Activated CD4-positive, alpha-beta T cell treated with anti-CD3 and anti-CD28 coated beads for 1 hour (primary cell): ENCODE data around the gene TVP23C.

Experiments
- DNase-seq: peaks from one replicate; pipeline ENCODE4 v3.0.0-alpha.2; 2020

Gene TVP23C

DNA sequence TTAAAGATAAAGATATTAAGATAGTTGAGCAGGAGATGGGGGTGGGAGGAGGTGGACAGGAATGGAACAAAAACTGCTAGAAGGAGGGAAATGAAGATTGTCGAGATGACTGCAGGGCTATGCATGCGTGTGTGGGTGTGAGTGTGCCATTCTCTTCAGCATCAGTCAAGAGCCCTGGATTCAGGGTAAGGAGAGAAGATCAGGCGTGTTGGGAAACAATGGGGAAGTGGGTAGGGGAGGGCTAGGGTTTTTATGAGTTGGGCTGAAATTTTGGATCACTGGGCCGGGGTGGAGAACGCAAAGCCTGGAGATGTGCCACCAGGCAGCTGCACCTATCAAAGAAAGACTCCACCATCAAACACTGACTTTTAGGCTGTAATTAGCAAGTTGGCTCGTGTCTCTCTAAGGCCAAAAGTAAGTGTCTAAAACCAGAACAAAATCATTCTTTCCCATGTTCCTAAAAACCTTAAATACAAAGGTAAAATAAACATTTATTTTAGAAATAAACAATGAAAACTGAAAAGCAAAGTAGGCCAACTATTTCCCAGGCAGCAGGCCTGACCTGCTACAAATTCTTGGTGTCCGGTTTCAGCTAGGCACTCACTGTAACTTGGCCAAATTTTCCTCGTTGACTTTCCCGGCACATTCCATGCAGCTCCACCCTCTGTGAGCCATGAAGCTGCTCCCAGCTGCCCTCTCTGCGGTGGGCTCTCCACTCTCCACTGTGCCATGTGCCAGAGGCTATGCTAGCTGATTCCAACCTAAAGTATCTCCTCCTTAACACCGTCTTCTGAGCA, 100.1 kb downstream of the TVP23C start:
- DNase-seq: no peak

DNA sequence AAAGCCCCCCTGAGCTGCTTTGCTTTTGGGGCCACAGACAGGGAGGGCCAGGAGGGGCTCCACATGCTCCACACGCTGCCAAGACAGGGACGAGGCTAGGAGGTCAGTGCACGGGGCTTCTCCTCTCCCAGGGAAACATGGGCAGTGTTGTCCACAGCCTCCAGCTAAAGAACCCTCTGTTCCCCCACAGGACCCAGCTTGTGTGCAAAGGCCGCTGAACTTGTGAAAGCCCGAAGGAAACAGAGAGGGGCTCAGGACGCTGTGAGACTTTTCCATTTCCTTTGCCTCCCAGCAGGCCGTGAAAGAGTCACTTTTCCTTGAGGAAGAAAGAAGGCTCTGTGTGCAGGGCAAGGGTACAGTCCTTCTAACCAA, 105.6 kb downstream of the TVP23C start:
- no peak for DNase-seq

DNA sequence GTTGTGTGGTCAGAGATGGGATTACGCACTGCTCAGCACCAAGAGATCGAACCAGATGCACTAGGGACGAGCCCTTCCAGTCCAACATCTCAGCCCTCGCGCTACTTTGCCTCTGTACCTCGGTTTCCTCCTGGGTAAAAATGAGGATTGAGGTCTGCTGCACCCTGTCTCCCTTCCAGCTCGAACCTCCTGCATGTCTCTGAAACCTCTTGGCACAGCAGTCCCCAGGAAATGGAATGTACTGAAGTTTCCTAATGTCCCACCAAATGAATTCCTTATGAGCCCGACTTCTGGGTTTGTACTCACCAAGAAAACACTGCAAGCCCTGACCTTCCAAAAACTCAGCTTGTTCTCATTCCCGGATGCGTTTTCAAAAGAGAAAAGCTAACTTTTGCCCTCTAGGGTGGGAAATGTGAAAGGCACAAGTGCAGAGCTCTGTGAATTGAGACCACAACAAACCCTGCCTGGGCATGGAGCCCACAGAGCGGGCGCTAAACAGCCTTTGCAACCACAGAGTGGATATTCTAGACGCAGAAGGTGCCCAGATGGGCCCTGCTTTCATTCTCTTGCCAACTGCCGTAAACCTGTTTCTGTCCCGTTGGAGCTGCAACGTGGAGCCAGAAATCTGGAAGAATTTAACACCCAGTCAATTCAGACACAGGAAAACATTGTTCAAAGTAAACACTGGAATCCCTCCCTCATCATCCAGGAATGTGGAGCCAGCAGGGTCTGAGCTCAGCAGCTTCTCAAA, 106.1 kb downstream of the TVP23C start:
- DNase-seq: no peak

DNA sequence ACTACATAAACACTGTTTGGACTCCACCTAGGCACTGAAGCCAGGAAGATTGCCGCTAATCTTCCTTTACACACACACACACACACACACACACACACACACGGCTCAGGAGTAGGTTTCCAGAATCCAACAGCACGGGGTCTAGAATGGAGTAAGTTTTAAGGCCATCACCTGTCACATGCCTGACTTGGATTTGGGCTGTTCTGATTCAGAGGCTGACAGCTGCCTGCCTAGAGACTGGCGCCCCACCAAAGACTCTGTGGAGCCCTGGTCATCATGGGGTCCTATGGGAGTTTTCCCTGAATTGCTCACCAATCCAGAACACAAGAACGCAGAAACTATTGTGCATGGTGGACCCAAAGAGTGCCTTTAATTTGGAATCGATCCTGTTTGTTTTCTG, 106.8 kb downstream of the TVP23C start:
- no peak for DNase-seq

DNA sequence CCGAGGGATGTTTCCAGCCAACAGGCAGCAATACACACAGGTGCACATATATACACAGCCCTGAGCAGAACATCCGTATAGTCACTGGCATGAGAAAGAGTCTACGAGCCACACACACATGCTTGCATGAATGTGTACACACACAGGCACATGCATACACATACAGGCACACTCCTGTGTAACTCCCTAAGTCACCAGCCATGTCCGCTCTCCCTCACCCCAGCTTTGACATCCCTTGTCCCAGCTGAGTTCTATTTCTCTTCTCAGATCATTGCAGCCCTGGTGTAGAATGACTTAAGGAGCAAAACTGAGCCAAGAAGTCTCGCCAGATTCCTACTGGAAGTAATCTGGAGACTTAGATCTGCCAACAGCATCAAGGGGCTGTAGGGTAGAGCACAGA, 108.9 kb downstream of the TVP23C start:
- no peak for DNase-seq

DNA sequence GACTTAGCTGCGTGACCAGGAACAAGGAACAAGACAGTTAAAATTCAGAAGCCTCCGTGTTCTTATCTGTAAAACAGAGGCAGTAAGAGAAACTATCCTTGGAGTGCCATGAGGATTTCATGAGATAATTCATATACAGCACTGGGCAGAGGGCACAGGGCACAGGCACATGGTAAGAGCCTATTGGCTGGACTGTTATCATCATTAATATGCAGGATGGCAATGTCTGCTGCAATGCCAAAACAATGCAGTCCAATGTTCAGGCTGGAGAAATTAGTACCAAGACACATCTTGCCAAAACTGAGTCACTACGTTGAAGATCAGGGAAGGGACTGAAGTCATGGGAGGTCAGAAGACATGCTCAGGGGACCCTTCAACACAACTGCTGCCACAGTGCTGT, 109.5 kb downstream of the TVP23C start:
- DNase-seq: no peak

DNA sequence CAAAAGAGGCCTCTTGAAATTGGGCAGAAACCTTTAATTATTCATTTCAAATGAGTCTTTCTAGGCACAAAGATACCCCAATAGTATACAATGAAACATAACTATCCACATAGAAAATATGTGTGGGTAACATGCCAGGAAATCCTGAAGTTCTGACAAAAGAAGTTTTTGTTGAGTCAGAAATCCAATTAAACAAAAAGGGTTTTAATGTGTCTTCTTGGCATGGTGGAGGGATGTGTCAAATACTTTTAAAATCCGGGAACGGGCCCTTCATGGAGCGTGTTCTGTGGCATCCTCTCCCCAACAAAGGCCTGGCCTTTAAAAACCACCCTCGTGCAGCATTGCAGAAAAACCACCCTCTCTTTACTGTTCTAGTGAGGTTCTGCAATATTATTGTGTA, 110.0 kb downstream of the TVP23C start:
- no peak for DNase-seq

DNA sequence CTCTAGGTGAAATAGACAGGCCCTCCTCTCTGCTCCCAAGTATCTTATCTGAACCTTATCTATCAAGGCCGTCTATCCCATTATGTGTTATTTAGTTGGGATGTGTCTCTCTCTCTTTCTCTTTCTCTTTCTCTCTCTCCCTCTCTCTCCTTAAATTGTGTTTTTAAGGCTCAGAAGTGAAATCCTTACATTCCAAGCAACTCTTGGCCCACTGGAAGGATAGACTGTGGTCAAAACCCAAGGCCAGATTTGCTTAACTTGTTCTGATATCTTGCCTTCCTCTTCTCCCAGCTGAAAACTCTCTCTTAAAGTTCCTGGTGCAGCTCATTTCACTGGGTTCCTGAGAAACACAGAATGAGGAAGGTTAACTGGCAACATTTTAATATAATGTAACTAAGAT, 110.5 kb downstream of the TVP23C start:
- DNase-seq: no peak
